Vagina (tissue), 2 donors: ENCODE results near the gene C9orf72.

Experiments used
- POLR2AphosphoS5 ChIP-seq, 2 donors: sonication (generic); formaldehyde crosslinking; IDR thresholded peaks; one replicate each; pipeline ENCODE4 v1.9.0; 2017; ENCODE audit warnings: antibody characterized with exemption in 2 of 2, mild to moderate bottlenecking in 2 of 2, low read depth in 1 of 2; ENCODE audit not compliant: insufficient read depth in 1 of 2
- TF ChIP-seq, protein P1 (sequence below), 3 experiments: fragments of 450-650 bp in 2 of 3; fragments of 200-600 bp in 1 of 3; sonication (generic) in 1 of 3; IDR thresholded peaks; one replicate each; pipeline ENCODE4 v1.5.1; 2017 to 2019; ENCODE audit warnings: antibody characterized with exemption in 3 of 3, mild to moderate bottlenecking in 2 of 3, moderate library complexity in 2 of 3

DNA sequence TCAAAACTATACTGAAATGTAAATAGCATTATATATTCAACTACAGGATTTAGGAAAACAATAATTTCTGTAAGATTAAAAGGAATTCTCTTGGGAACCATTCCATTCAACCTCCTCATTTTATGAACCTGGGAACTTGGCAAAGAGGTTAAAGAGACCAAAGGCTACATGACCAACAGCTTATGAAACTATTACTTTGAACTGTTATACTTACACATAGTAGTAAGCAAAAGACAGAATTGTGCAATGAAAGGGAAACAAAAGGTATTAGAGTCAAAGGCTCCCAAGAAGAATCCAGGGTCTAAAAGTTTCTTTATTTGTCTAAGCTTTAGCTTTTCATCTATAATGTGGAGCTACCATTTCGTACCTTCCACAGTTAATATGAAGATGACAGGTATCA lies 7.2 kb downstream of the C9orf72 start:
- TF ChIP-seq, protein P1, sequence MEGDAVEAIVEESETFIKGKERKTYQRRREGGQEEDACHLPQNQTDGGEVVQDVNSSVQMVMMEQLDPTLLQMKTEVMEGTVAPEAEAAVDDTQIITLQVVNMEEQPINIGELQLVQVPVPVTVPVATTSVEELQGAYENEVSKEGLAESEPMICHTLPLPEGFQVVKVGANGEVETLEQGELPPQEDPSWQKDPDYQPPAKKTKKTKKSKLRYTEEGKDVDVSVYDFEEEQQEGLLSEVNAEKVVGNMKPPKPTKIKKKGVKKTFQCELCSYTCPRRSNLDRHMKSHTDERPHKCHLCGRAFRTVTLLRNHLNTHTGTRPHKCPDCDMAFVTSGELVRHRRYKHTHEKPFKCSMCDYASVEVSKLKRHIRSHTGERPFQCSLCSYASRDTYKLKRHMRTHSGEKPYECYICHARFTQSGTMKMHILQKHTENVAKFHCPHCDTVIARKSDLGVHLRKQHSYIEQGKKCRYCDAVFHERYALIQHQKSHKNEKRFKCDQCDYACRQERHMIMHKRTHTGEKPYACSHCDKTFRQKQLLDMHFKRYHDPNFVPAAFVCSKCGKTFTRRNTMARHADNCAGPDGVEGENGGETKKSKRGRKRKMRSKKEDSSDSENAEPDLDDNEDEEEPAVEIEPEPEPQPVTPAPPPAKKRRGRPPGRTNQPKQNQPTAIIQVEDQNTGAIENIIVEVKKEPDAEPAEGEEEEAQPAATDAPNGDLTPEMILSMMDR (IDR thresholded peaks at IDR 0.05): no peak
- TF ChIP-seq POLR2AphosphoS5 (IDR thresholded peaks at IDR 0.05; ENCODE audit: insufficient read depth in 1 of 2, low read depth in 1 of 2): no peak
